Stimulated activated CD8-positive, alpha-beta memory T cell treated with anti-CD3 and anti-CD28 coated beads, Interleukin-2, amount 100 ng/mL, for 1 hour (primary cell): ENCODE measurements around the gene EPB41L1.

ENCODE experiments used
- DNase-seq, 2 donors: peaks; one replicate each; pipeline ENCODE4 v3.0.0-alpha.2; 2020; ENCODE audit warnings: low read depth in 2 of 2

Gene EPB41L1

DNA sequence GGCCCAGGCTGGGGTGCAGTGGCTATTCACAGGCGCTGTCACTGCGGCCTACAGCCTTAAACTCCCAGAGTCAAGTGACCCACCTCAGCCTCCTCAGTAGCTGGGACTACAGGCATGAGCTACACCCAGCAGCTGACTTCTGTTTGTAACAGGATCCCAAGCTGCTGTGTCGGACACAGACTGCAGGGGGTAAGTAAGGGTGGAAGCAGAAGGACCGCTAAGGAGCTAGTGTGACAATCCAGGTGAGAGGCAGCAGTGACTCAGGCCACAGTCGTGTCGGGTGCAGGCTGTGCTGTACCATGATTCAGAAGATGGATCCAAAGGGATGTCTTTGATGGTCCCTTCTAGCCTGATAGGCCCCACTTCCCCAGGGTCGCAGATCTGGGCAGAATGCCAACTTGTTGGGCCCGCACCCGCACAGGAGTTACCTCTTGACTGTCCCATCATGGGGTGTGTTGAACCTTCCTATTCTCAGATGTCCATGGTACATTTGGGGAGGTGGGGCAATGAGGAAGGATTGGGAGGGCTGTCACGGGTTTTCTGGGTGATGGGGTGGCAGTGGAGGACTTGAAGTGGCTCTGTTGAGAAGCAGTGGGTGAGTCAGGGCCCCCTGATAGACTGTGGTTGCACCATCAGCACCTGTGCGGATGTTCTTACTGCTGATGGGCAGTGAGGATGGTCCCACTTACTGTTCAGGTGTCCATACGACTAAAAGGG is 107.0 kb downstream of the EPB41L1 start:
- DNase-seq, result no peak

DNA sequence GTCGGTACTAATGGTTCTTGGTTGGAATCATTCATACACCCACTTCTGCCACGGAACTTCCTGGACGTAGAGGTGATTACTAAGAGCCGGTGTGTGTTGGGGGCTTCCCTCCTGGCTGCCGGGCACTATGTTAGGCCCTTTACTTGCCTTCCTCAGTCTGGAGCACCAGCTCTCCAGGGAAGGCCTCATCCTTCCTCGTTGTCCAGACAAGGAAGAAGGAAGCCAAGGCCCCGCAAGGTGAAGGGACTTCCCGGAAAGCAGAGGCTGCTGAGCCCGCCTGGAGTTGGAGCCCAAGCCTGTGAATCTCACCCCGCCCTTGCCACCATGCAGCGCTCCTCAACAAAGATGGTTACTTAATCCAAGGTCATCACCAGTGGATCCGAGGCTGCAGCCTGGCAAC is 107.9 kb downstream of the EPB41L1 start:
- DNase-seq, result no peak

DNA sequence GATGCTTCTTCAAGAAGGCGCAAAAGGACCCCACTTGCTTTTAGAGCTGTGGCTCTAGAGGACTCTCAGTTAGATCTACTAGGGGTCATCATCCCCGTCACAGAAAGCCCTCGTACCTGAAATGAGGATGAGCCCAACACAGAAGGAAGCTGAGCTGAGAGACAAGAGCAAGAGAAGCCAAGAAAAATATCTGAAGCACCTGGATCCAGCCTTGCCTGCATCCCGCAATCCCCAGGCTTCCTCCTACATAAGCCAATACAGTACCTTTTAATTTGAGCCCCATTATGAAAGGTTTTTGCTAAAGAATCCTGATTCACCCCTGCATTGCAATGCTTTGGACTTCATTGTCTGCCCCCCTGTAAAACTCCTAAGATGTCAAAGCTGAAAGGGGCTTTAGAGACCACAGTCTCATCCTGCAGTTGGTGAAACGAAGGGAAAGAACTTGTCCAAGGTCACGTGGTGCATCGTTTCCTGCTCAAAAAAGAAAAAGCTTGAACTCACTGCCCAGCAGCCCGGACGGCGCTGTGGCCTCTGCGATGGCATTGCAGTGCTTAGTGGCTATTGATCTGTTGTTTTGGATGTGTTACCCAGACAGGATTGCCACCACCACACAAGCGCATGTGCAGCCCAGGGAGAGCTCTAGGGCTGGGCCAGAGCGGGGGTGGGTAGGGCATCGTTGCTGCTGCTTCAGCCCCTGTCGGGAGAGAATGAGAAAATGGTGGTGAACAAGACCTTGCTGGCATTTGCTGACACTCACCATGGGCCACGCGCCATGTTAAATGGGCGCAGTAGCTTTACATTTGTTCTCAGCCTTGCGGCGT is 110.1 kb downstream of the EPB41L1 start:
- DNase-seq, result no peak

DNA sequence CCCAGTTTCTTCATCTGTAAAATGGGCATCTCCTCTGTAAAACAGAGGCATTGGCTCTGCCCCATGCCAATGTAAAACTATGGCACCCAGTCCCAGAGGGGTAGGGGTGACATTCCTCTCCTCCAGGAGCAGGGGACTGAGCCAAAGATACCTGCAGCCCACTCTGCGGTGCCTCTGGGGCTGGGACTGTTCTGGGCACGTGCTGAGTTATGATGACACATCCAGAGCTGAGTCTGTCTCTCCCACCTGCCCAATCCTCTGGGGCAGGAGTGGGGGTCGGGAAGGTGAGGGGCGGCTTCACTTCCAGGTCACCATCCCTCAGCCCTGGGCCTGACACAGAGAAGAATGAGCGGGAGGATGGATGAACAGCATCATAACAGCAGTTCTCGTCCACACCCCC is 111.6 kb downstream of the EPB41L1 start:
- DNase-seq, result no peak

- DNase-seq, result no peak
These were observed 113.3 kb downstream of the EPB41L1 start for GRCh38 chr20:36267605-36268381.

DNA sequence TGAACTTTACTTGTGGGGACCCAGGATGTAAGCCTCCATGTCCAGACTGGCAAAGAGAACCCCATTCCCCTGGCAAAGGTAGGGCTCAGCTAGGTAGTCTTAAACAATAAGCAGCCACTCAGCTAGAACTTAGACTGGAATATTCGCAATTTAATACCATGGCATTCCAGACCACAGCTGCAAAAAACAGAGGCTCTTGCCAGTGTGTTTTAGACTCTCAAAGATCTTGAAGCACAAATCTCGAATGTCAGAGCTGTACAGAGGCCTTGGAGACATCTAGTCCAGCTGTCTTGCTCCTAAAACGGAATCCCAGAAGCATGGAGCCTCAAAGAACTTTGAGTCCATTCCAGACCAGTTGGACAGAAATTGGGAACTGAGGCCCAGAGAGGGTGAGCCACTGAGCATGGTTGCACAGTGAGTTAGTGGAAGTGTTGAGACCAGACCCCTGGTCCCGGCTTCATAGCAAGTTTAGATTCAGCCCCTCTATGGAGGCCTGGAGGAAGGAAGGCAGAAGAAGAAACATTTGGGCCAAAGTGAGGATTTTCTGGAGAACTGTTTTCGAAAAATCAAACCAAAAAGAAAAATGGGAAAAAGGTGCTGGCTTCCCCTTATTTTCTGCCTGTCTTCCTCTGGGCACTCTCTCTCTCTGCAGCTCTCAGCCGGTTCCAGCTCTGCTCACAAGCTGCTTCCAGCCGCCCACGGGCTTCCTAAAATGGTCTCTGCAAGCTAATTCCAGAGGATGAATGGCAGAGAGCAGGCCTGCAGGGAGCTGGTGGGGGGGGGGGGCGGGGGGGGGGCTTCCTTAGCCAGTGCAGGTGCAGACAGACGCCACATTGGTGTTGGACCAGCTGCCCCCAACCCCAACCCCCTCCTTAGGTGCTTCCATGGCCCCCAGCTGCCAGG is 114.2 kb downstream of the EPB41L1 start:
- DNase-seq, result no peak

DNA sequence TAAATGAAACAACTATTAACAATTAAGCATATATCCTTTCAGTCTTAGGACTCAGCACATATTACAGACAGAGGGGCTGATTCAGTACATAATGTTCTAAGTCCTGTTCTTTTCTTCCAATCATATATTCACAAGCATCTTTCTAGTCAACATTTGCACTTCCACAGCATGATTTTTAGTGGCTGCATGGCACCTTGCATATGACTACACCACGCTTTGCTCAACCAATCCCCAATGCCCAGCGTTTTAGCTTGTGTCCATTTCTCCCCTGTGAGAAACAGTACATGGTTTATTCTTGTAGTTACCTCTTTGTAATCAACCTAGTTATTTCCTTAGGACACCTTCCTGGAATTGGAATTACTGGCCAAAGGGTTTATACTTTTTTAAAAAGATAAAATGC is 115.0 kb downstream of the EPB41L1 start:
- no peak for DNase-seq

GRCh38 chr20:36270744-36271638 is 116.5 kb downstream of the EPB41L1 start:
- no peak for DNase-seq

- DNase-seq, result no peak
These were observed 117.4 kb downstream of the EPB41L1 start for GRCh38 chr20:36271639-36272546.

DNA sequence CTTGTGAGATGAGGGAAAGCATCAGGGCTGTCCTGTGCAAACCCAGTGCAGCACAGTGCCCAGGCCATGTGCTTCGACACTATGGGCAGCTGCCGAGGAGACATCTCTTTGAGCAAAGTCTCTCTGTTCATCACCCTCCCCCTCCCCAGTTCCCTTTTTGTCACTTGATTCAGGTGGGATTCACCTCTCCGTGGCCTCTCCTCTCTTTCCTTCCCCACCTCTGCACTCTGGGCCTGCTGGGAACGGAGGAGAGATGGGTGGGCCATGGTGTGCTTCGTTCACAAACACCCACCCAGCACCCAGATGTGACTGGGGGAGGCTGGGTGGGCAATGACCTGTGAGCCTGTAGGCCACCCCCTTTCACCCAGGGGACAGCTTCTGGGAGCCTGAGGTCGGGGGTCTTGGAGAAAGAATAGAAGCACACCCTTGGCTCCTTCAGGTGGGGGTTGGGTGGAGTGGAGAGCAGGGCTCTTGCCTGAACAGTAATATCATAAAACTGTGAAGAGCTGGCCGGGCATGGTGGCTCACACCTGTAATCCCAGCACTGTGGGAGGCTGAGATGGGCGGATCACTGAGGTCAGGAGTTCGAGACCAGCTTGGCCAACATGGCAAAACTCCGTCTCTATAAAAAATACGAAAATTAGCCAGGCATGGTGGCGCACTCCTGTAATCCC is 118.1 kb downstream of the EPB41L1 start:
- DNase-seq, result no peak

GRCh38 chr20:36273414-36274180 is 119.1 kb downstream of the EPB41L1 start:
- DNase-seq, result no peak

GRCh38 chr20:36274181-36274841 is 119.8 kb downstream of the EPB41L1 start:
- no peak for DNase-seq

- no peak for DNase-seq
These were observed 120.5 kb downstream of the EPB41L1 start for GRCh38 chr20:36275011-36275410.

GRCh38 chr20:36275441-36276189 is 121.1 kb downstream of the EPB41L1 start:
- DNase-seq, result no peak

DNA sequence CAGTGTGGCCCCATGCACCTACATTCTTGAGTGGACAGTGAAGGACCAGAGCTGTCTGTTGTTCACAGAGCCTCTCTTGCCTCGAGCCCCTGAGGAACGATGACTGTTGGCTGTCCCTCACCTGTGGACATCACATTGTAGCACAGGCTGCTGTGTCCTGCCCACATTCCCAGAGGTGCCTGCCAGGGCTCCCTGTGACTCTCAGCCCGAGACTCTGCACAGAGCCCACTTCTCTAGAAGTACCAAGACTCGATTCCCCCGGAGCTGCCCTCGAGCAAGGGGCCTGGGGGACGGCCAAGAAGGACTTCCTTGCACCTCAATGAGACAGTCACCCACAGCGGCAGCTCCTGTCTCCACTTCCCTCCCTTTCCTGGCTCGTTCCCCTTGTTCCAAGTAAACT is 123.0 kb downstream of the EPB41L1 start:
- no peak for DNase-seq

DNA sequence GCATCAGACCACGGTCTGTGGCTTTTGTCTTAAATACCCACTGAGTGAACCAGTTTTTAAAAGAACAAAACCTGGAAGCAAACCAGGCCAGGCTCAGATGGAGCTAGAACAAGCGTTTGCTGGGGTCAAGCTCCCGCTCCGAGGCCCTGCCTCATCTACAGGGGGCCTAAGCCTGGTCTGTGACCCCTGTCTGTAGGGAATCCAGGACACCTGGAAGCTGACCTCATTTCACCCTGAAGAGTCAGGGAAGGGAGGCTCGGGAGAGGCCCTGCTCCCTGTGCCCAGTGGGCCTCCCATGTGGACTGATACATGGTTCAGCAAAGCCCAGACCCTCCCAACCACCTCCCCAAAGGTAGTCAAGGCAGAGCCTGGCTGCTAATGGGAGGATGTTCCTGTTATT is 124.8 kb downstream of the EPB41L1 start:
- no peak for DNase-seq

- no peak for DNase-seq
These were observed 125.2 kb downstream of the EPB41L1 start for GRCh38 chr20:36279776-36280175.
